GM18517 (cell line): ENCODE results near the gene KRT37.

Experiments used
- ATAC-seq: cut with Tn5 transposase; IDR thresholded peaks from one replicate; pipeline ENCODE4 v1.9.1; 2021; ENCODE audit warnings: mild to moderate bottlenecking, moderate library complexity; ENCODE audit not compliant: unreplicated experiment

The KRT37 gene

DNA sequence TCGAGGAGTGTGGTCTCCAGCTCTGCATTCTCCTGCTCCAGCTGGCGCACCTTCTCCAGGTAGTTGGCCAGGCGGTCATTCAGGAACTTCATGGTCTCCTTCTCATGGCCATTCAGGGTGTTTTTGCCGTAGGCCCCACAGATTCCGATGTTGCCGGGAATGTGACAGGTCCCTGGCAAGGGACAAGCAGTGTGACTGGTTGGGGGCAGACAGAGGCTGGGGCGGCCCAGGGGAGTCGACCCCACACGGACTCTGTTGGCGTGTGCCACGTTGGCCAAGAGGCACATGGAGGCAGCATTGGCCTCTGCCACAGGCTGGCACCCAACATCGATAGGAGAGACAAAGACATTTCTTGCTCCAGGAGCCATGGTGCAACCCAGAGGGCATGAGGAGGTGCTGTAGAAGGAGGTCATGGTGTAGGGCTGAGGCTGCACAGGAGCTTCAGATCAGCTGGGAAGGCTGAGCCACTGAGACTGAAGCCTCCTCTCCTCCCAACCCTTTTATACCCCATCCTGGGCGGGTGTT, at the start of gene KRT37:
Gene KRT37, minus strand, starts transcription at position 475 of the 525 bp plus-strand sequence. Its CDS starts 62 bp downstream, at position 413.
- ATAC-seq: no peak

- ATAC-seq: no peak
Measured at GRCh38 chr17:41468346-41468745, 44.0 kb upstream of the KRT37 start.

- no peak for ATAC-seq
Measured at GRCh38 chr17:41467561-41467960, 43.2 kb upstream of the KRT37 start.

GRCh38 chr17:41466988-41467387, 42.6 kb upstream of the KRT37 start, which contains the start of gene KRT32:
KRT32 (minus strand) TSS chr17:41467386; CDS start chr17:41467325, 61 bp downstream.
- ATAC-seq: no peak

GRCh38 chr17:41464682-41465081, 40.3 kb upstream of the KRT37 start:
- ATAC-seq: no peak

DNA sequence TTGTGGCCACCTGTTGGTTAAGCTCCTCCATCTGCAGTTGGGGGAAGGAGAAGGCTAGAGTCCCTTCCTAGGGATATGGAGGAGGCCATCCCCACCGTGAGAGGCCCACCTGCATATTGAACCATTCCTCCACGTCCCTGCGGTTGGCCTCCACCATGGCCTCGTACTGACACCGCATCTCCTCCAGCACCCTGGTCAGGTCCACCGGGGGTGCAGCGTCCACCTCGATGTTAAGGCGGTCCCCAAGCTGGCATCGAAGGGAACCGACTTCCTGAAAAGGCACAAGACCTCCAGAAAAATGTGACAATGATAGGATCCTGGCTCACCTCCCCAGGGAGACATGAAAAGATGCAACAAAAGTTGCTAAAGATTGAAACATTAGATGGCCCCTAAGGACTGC, 39.8 kb upstream of the KRT37 start:
- ATAC-seq: no peak

- ATAC-seq: no peak
Measured at GRCh38 chr17:41463746-41464145, 39.4 kb upstream of the KRT37 start.

DNA sequence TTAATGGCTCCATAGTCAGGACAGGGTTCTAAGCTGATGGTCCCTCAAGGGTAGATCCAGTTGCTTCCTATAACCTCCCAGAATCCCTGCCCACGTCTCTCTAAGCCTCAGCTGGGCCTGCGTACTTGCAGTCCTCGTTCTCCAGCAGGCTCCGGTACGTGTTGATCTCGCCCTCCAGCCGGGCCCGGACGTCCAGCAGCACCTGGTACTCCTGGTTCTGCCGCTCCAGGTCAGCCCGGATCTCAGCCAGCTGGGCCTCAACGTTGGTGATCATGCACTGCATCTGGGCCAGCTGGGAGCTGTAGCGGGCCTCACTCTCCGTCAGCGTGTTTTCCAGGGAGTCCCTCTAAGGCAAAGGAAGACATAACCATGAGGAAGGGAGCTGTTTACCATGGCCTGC, 38.3 kb upstream of the KRT37 start:
- ATAC-seq: no peak

GRCh38 chr17:41457676-41458075, 33.3 kb upstream of the KRT37 start:
- no peak for ATAC-seq

DNA sequence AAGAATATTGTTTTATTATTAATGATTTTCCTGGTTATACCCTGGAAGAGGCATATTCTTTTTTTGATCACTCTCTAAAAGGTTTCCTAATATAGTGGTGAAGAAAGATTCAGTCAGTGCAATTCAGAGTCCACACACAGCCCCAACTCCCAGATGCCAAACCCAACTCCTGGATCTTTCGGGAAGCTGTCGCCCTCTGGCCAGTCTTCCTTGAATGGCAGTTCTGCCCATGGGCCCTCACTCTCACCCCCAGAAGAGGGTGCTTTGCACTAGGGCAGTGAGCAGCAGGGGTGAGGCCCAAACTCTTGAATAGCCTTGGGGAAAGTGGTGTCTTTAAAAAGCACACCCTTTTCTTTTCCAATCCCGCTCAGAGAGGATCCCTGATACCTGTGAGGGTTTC, 31.8 kb upstream of the KRT37 start:
- ATAC-seq: no peak

- no peak for ATAC-seq
Measured at GRCh38 chr17:41455236-41455635, 30.9 kb upstream of the KRT37 start.

DNA sequence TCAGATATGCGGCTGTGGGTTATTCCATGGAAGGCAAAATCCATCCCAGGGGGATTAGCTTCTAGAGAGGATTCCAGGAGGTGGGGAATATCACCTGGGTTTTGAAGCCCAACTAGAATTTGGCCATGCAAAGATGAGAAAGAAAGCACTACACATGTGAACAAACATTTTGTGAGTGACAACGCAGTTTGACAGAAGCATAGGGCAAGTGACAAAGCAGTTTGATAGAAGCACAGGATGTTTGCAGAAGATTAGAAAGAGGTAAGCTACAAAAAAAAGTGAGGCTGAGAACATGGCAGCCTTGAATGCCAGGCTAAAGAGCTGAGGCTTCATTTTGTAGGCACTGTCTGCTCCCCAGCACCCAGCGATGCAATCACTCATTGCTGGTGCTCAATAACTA, 28.7 kb upstream of the KRT37 start:
- no peak for ATAC-seq

- ATAC-seq: no peak
Measured at GRCh38 chr17:41452281-41452680, 27.9 kb upstream of the KRT37 start.

DNA sequence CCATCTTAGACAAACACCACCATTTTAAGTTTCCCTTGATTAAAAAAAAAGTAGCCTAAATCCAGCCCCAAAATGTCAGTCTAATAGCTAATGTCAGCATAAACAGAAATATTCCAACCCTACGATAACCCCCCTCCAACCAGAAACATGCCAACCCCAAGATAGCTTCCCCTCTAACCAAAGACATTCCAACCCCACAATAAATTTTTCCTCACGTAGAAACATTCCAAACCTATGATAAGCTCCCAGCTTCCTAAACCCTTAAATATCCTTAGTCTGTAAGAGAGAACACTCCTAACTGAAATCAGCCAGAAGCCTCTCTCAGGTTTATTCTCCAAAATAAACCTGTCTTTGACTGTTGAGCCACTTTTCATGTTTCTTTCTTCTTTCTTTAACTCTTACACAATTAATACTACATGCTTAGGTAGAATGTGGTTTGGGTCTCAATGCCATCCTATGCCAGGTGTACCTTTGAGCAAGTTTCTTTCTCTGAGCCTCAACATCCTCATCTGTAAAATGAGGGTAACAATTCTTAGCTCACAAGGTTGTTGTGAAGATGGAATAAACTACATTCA, 26.9 kb upstream of the KRT37 start:
- ATAC-seq: no peak

DNA sequence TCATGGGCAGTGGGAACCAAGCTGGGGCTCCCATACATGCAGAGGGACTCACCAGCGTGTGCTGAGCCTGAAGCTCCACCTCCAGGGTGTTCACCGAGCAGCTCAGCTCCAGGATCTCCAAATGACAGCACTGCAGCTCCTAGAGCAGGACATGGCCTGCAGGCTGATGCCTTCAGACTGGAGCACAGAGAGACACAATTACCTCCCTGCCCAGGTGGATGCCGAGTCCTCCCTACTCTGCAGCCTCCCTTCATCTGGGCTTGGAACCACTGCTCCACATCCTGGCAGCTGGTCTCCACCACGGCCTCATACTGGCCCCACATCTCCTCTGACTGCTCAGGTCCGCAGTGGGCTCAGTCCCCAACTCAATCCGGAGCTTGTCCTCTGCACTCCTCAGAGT, 24.6 kb upstream of the KRT37 start:
- ATAC-seq: no peak

DNA sequence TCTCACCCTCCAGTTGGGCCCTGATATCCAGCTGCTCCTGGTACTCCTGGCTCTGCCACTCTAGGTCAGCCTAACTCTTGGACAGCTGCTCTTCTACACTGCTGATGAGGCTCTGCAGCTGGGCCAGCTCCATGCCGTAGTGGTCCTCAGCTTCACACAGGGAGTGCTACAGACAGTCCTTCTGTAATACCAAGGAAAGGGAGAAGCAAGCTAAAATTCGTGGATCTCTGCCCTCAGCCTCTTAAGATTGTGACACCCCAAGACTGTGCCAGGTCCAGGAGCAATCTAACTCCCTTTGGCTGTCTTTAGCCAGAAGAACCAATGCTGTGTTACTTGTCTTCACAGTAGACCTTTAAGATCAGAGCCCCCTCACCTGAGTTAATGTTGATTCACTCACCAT, 24.1 kb upstream of the KRT37 start:
- no peak for ATAC-seq

DNA sequence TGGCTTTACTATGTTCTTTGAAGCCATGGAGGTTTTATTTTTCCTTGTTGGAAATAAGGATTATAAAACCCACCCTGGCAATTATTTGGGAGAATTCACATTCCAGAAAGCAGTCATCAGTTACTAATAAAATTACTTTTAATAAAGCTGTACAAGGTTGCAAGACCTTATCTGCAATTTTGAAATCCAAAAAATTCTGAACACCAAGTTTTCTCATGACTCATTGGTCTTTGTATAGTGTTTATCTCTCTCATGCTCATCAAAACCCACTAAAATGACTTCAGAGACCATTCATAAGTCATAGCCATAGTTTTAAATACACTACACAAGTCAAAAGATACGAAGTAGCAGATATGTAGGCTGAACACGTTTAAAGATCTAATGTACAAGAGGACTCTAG, 22.4 kb upstream of the KRT37 start:
- no peak for ATAC-seq

- no peak for ATAC-seq
Measured at GRCh38 chr17:41444640-41445039, 20.3 kb upstream of the KRT37 start.

GRCh38 chr17:41444186-41444585, 19.8 kb upstream of the KRT37 start:
- no peak for ATAC-seq

DNA sequence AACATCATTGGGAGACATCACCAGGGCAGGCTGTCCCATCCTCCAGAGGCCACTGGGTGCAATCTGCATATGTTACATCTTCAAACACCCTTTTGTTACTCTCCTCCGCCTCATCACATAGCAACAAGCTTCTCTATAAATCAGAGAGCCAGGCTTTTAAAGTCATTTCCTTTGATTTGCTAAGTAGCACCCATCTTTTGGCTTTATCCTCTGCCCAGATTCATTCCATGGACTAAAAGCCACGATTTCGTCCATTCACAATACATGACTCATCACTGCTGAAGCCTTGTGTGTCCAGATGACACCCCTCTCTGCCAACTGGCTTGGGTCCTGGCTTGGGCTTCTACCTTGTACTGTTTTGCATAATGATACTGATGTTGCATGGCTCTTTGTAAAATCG, 18.4 kb upstream of the KRT37 start:
- no peak for ATAC-seq

GRCh38 chr17:41440531-41441033, 16.2 kb upstream of the KRT37 start, which contains the start of gene KRT38:
KRT38 (minus strand) TSS chr17:41440983; CDS start chr17:41440921, 62 bp downstream.
- ATAC-seq: no peak

DNA sequence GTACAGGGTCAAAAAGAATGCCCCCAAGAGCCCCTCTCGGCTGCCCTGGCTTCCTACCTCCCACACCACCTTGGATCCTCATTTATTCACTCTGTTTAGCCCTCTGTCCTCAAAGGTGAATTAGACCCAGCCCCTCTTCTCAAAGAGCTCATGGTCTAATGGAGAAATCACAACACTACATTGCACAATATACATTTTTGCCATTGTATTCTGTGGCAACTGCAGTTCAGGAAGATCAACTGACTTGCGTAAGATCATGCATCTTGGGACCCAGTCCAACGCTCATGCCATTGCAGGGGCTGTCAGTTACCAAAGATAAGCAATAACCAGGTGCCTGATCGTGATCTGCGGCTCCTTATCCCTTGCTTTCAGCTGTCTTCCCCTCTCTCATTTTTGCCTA, 15.0 kb upstream of the KRT37 start:
- no peak for ATAC-seq

DNA sequence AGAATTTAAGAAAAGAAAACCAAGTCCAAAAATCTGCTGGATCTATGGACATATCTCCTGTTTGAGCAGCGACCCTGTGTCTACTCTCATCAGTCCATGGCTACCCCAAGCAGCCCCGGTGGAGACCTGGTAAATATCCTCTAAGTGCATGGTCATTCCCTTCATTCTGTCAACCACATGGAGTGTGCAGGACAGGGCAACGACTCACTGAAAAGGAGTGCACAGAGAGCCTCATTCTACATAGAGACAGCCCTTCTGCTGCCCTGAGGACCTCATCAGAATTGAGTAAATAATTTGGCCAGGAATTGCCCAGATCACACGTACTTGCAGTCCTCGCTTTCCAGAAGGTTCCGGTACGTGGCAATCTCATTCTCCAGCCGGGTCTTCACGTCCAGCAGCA, 13.4 kb upstream of the KRT37 start:
- no peak for ATAC-seq
